Trophoblast cell (in vitro differentiated cells and primary cell): ENCODE data around the gene ROPN1B.
"Not testable (repeated sequence)": the region's sequence is repeated elsewhere in the genome, so short reads cannot be mapped to it uniquely, and the experiment has no call there.

Experiments used
- DNase-seq, 2 donors: peaks; one replicate each; pipeline ENCODE4 v3.0.0-alpha.2; 2016
- H2AFZ ChIP-seq: 2 replicates; pipeline ENCODE4 v1.6.1; 2013; ENCODE audit warnings: low read length, moderate library complexity, mild to moderate bottlenecking; ENCODE audit not compliant: insufficient read depth, poor library complexity
- H2AK5ac ChIP-seq: 2 replicates; pipeline ENCODE4 v1.6.1; 2013; ENCODE audit warnings: mild to moderate bottlenecking, low read length
- H2BK120ac ChIP-seq: 2 replicates; pipeline ENCODE4 v1.6.1; 2013; ENCODE audit warnings: low read length, mild to moderate bottlenecking, moderate library complexity; ENCODE audit not compliant: insufficient read depth, poor library complexity
- H2BK12ac ChIP-seq: 2 replicates; pipeline ENCODE4 v1.6.1; 2013; ENCODE audit warnings: mild to moderate bottlenecking, low read length, moderate library complexity
- H2BK5ac ChIP-seq: 2 replicates; pipeline ENCODE4 v1.6.1; 2013; ENCODE audit warnings: low read length, low read depth, moderate library complexity, mild to moderate bottlenecking; ENCODE audit not compliant: poor library complexity
- H3K14ac ChIP-seq: 2 replicates; pipeline ENCODE4 v1.6.1; 2013; ENCODE audit warnings: mild to moderate bottlenecking, low read length
- H3K18ac ChIP-seq: 2 replicates; pipeline ENCODE4 v1.6.1; 2013; ENCODE audit warnings: mild to moderate bottlenecking, low read length
- H3K23ac ChIP-seq: 2 replicates; pipeline ENCODE4 v1.6.1; 2013; ENCODE audit warnings: low read length
- H3K27ac ChIP-seq: 2 replicates; pipeline ENCODE4 v1.5.1; 2013; ENCODE audit warnings: low read depth, mild to moderate bottlenecking, inconsistent platforms, low read length, moderate library complexity
- H3K27me3 ChIP-seq: 2 replicates; pipeline ENCODE4 v1.6.1; 2013; ENCODE audit warnings: inconsistent platforms, mild to moderate bottlenecking, low read length, moderate library complexity; ENCODE audit not compliant: insufficient read depth
- H3K36me3 ChIP-seq, 2 experiments: 1 replicate in 1 of 2; 2 replicates in 1 of 2; pipeline ENCODE4 v1.6.1; 2013; ENCODE audit warnings: low read length in 2 of 2, mild to moderate bottlenecking in 2 of 2, moderate library complexity in 1 of 2; ENCODE audit not compliant: insufficient read depth in 2 of 2, control insufficient read depth in 1 of 2
- H3K4ac ChIP-seq: 2 replicates; pipeline ENCODE4 v1.6.1; 2013; ENCODE audit warnings: low read depth, mild to moderate bottlenecking, low read length, moderate library complexity
- H3K4me1 ChIP-seq, 2 experiments: 1 replicate in 1 of 2; 2 replicates in 1 of 2; pipeline ENCODE4 v1.6.1; 2013; ENCODE audit warnings: low read length in 2 of 2, mild to moderate bottlenecking in 2 of 2, moderate library complexity in 1 of 2; ENCODE audit not compliant: insufficient read depth in 2 of 2, control insufficient read depth in 1 of 2
- H3K4me2 ChIP-seq: 2 replicates; pipeline ENCODE4 v1.6.1; 2013; ENCODE audit warnings: inconsistent platforms, mild to moderate bottlenecking, low read length, moderate library complexity
- H3K4me3 ChIP-seq: 2 replicates; pipeline ENCODE4 v1.5.1; 2013; ENCODE audit warnings: mild to moderate bottlenecking, low read depth, low read length, inconsistent platforms
- H3K79me1 ChIP-seq: one replicate; pipeline ENCODE4 v1.6.1; 2013; ENCODE audit warnings: low read length
- H3K79me2 ChIP-seq: 2 replicates; pipeline ENCODE4 v1.6.1; 2013; ENCODE audit warnings: low read length, mild to moderate bottlenecking; ENCODE audit not compliant: control insufficient read depth, insufficient read depth, poor library complexity
- H3K9ac ChIP-seq: 2 replicates; pipeline ENCODE4 v1.6.1; 2013; ENCODE audit warnings: mild to moderate bottlenecking, low read length
- H3K9me3 ChIP-seq: 2 replicates; pipeline ENCODE4 v1.6.1; 2013; ENCODE audit warnings: low read depth, mild to moderate bottlenecking, control low read depth, inconsistent platforms, low read length; ENCODE audit not compliant: insufficient read depth
- H4K12ac ChIP-seq: 2 replicates; pipeline ENCODE4 v1.6.1; 2013; ENCODE audit warnings: low read depth, mild to moderate bottlenecking, low read length, moderate library complexity
- H4K8ac ChIP-seq: 2 replicates; pipeline ENCODE4 v1.6.1; 2013; ENCODE audit warnings: low read depth, mild to moderate bottlenecking, low read length, moderate library complexity
- H4K91ac ChIP-seq: one replicate; pipeline ENCODE4 v1.6.1; 2013; ENCODE audit warnings: low read depth, mild to moderate bottlenecking, low read length, moderate library complexity
- WGBS: extraction: QIAGEN DNeasy Blood & Tissue Kit; methylation state at CpG from one replicate; pipeline ENCODE4 v1.1.7; 2013; ENCODE audit warnings: missing lambda C conversion rate; ENCODE audit not compliant: insufficient read length, insufficient coverage; ENCODE audit errors: extremely low coverage; 5-methylcytosine and 5-hydroxymethylcytosine counted together

ROPN1B gene

GRCh38 chr3:125951176-125951575 is 17.8 kb upstream of the ROPN1B start:
- not testable (repeated sequence) for H3K18ac ChIP-seq, H3K79me2 ChIP-seq, H2BK5ac ChIP-seq, H3K23ac ChIP-seq, H4K12ac ChIP-seq, H3K4ac ChIP-seq, H3K79me1 ChIP-seq, H3K27me3 ChIP-seq, H2BK120ac ChIP-seq, H3K9me3 ChIP-seq, H3K4me1 ChIP-seq, H4K91ac ChIP-seq, H2AK5ac ChIP-seq, H3K14ac ChIP-seq, H3K27ac ChIP-seq, H2AFZ ChIP-seq, H3K4me3 ChIP-seq, H3K9ac ChIP-seq, H3K36me3 ChIP-seq, H2BK12ac ChIP-seq, H3K4me2 ChIP-seq, H4K8ac ChIP-seq
- no CpG with 5 or more reads among the region's 3 CpGs for WGBS
- peak; percentile 69 to 77 for DNase-seq

GRCh38 chr3:125957020-125957419 is 12.0 kb upstream of the ROPN1B start:
- H3K9me3 ChIP-seq, H4K12ac ChIP-seq, H3K14ac ChIP-seq, H2AK5ac ChIP-seq, H3K27me3 ChIP-seq, H3K79me2 ChIP-seq, H3K4me1 ChIP-seq, H2AFZ ChIP-seq, H2BK5ac ChIP-seq, H4K8ac ChIP-seq, H3K4ac ChIP-seq, DNase-seq, H3K4me3 ChIP-seq, H2BK120ac ChIP-seq, H3K18ac ChIP-seq, H3K23ac ChIP-seq, H2BK12ac ChIP-seq, H3K27ac ChIP-seq, H3K79me1 ChIP-seq, H4K91ac ChIP-seq, H3K4me2 ChIP-seq, H3K36me3 ChIP-seq, H3K9ac ChIP-seq: not testable (repeated sequence)
- no CpG with 5 or more reads among the region's 4 CpGs for WGBS

- Histone ChIP-seq H3K4me3 (no peak overlapping the region), H4K8ac (no peak overlapping the region), H3K36me3 (no peaks in the 10 kb centered on the region), H3K9ac (no peak overlapping the region), H2AK5ac (no peak overlapping the region), H4K12ac (no peak overlapping the region), H3K14ac (no peak overlapping the region), H2BK120ac (no peak overlapping the region), H3K27ac (no peak overlapping the region), H2AFZ (no peak overlapping the region), H3K27me3 (peaks cover 4% of the 10 kb centered on the region), H3K4ac (no peak overlapping the region), H3K18ac (no peak overlapping the region), H3K79me2 (no peaks in the 10 kb centered on the region), H2BK12ac (no peak overlapping the region), H3K9me3 (no peaks in the 10 kb centered on the region), H3K4me1 (no peaks in the 10 kb centered on the region), H2BK5ac (no peak overlapping the region), H3K4me2 (no peak overlapping the region), H4K91ac (no peak overlapping the region), H3K23ac (no peak overlapping the region), H3K79me1 (no peaks in the 10 kb centered on the region)
- no CpG with 5 or more reads among the region's 75 CpGs for WGBS
- DNase-seq: peak in 1 of 2 donors; percentile 25
Observed at GRCh38 chr3:125957674-125958510, 11.1 kb upstream of the ROPN1B start.

- Histone ChIP-seq H3K4ac (no peak overlapping the region), H3K9me3 (no peaks in the 10 kb centered on the region), H3K23ac (no peak overlapping the region), H4K8ac (no peak overlapping the region), H3K9ac (no peak overlapping the region), H2AFZ (no peak overlapping the region), H4K91ac (no peak overlapping the region), H2BK5ac (no peak overlapping the region), H4K12ac (no peak overlapping the region), H2AK5ac (no peak overlapping the region), H3K4me1 (no peaks in the 10 kb centered on the region), H3K18ac (no peak overlapping the region), H2BK12ac (no peak overlapping the region), H3K79me1 (no peaks in the 10 kb centered on the region), H2BK120ac (no peak overlapping the region), H3K4me3 (no peak overlapping the region), H3K79me2 (no peaks in the 10 kb centered on the region), H3K27ac (no peak overlapping the region), H3K27me3 (peaks cover 4% of the 10 kb centered on the region), H3K14ac (no peak overlapping the region), H3K4me2 (no peak overlapping the region), H3K36me3 (no peaks in the 10 kb centered on the region)
- peak in 1 of 2 donors; percentile 7 for DNase-seq
- no CpG with 5 or more reads among the region's 46 CpGs for WGBS
Observed at GRCh38 chr3:125958511-125959316, 10.3 kb upstream of the ROPN1B start.
